K562 (cell line): ENCODE data around the gene JADE2. TPM values are rescaled to one million over a fixed set of nuclear protein-coding genes. Genes with fewer than 3 reads are reported as not detected.

ENCODE experiments used
- CHD7 ChIP-seq: fragments of 200-600 bp; sonication (generic); IDR thresholded peaks from one replicate; pipeline ENCODE4 v1.6.1; 2012; ENCODE audit warnings: mild to moderate bottlenecking, low read depth, low read length, inconsistent platforms
- CTBP1 ChIP-seq: fragments of 450-650 bp; IDR thresholded peaks from 2 replicates; pipeline ENCODE4 v1.6.1; 2016; ENCODE audit warnings: borderline replicate concordance
- JUND ChIP-seq, 2 experiments: IDR thresholded peaks; 2 replicates in 1 of 2; 3 replicates in 1 of 2; pipeline ENCODE4 v1.6.1; 2011; ENCODE audit warnings: borderline replicate concordance in 2 of 2, low read depth in 2 of 2, low read length in 2 of 2, improper control_type of control experiment in 1 of 2, missing biosample characterization in 1 of 2, missing genetic modification characterization in 1 of 2, missing genetic modification reagents in 1 of 2
- NUFIP1 ChIP-seq: fragments of 450-650 bp; IDR thresholded peaks from 2 replicates; pipeline ENCODE4 v1.6.1; 2018; ENCODE audit not compliant: partially characterized antibody
- RBBP5 ChIP-seq: fragments of 200-600 bp; sonication (generic); IDR thresholded peaks from 2 replicates; pipeline ENCODE4 v1.6.1; 2012; ENCODE audit warnings: borderline replicate concordance, mild to moderate bottlenecking, low read length, control low read depth, inconsistent platforms; ENCODE audit not compliant: insufficient read depth, poor library complexity, severe bottlenecking
- RBFOX2 ChIP-seq: fragments of 200-400 bp; formaldehyde crosslinking; IDR thresholded peaks from 2 replicates; pipeline ENCODE4 v1.6.1; 2017; ENCODE audit warnings: low read depth, mild to moderate bottlenecking, low read length, moderate library complexity
- SP1 ChIP-seq: sonication (generic); formaldehyde crosslinking; IDR thresholded peaks from 2 replicates; pipeline ENCODE4 v1.8.1; 2022; ENCODE audit warnings: mild to moderate bottlenecking, missing genetic modification reagents
- SRF ChIP-seq, 2 experiments: fragments of 250-450, 450-650 bp in 1 of 2; sonication (Bioruptor Pico) in 1 of 2; sonication (generic) in 1 of 2; formaldehyde crosslinking; IDR thresholded peaks; 2 replicates each; pipeline versions ENCODE4 v1.5.0 to v1.5.1; 2020 to 2022; ENCODE audit warnings: mild to moderate bottlenecking in 1 of 2, missing genetic modification reagents in 1 of 2
- ZBTB26 ChIP-seq: fragments of 450-650 bp; formaldehyde crosslinking; IDR thresholded peaks from 2 replicates; pipeline ENCODE4 v1.4.0; 2022; ENCODE audit warnings: missing genetic modification characterization
- polyA plus RNA-seq, 8 experiments: library from polyadenylated mRNA; depleted of rRNA in 4 of 8; stranded (reverse) in 5 of 8; unstranded in 3 of 8; fragments of >200 nt; fragmentation: Nextera tagmentation in 2 of 8; fragmentation: Illumina TruSeq in 1 of 8; extraction: Ambion mirVana in 2 of 8; extraction: Trizol in 1 of 8; gene quantifications; 2 replicates each; pipeline versions ENCODE4 v1.2.1 to v1.2.3, GENCODE V29; 2011 to 2014; ENCODE audit warnings: inconsistent platforms in 1 of 8, missing spikeins in 1 of 8
- total RNA-seq, 7 experiments: library from RNA; depleted of rRNA in 6 of 7; stranded (reverse); fragments of >200 nt in 6 of 7; fragmentation: Illumina TruSeq in 2 of 7; extraction: Trizol in 2 of 7; gene quantifications; 2 replicates each; pipeline versions ENCODE4 v1.2.1 to v1.2.3, GENCODE V29; 2011 to 2021; ENCODE audit warnings: low replicate concordance in 1 of 7

JADE2 gene
- total and polyA plus RNA-seq, 9 of the 15 experiments (the other 6 are each of a cell fraction or from before 2014, with no cell fraction given), result 0.50 to 23.3 (median 9.1) TPM

GRCh38 chr5:134493461-134494055 is 31.9 kb upstream of the JADE2 start (continued):
- TF ChIP-seq CHD7 (no peak), RBFOX2 (no peak), NUFIP1 (no peak), ZBTB26 (no peak), SRF (CRISPR knock-in tag; IDR thresholded peaks at IDR 0.05) (no peak), RBBP5 (no peak), CTBP1 (no peak), SP1 (CRISPR knock-in tag) (no peak), JUND (IDR thresholded peaks at IDR 0.05; ENCODE audit: borderline replicate concordance, low read depth, low read length) (no peak), JUND (tag; IDR thresholded peaks at IDR 0.05; ENCODE audit: borderline replicate concordance, low read depth, low read length) (no peak)
